HepG2 (cell line): ENCODE data around the gene C11orf68. TPM values are rescaled to one million over a fixed set of nuclear protein-coding genes. Genes with fewer than 3 reads are reported as not detected.

Experiments
- BCLAF1 ChIP-seq: fragments of 450-650 bp; IDR thresholded peaks from 2 replicates; pipeline ENCODE4 v1.6.1; 2017; ENCODE audit warnings: mild to moderate bottlenecking
- BRD4 ChIP-seq: sonication (generic); formaldehyde crosslinking; IDR thresholded peaks from 2 replicates; pipeline ENCODE4 v1.4.0; 2020; ENCODE audit warnings: missing genetic modification reagents
- ELF1 ChIP-seq: sonication (generic); formaldehyde crosslinking; IDR thresholded peaks from 2 replicates; pipeline ENCODE4 v1.4.0; 2020; ENCODE audit warnings: missing genetic modification reagents
- HNRNPL ChIP-seq: fragments of 200-400 bp; formaldehyde crosslinking; IDR thresholded peaks from 2 replicates; pipeline ENCODE4 v1.6.1; 2017; ENCODE audit warnings: mild to moderate bottlenecking, low read depth, low read length
- KLF6 ChIP-seq: IDR thresholded peaks from 2 replicates; pipeline ENCODE4 v1.8.0; 2016; ENCODE audit warnings: missing biosample characterization, missing genetic modification reagents
- NFAT5 ChIP-seq: sonication (generic); formaldehyde crosslinking; IDR thresholded peaks from 2 replicates; pipeline ENCODE4 v1.4.0; 2020; ENCODE audit warnings: missing genetic modification reagents
- SAFB2 ChIP-seq: sonication (generic); formaldehyde crosslinking; IDR thresholded peaks from 2 replicates; pipeline ENCODE4 v1.5.1; 2020; ENCODE audit warnings: missing genetic modification reagents, low read depth, mild to moderate bottlenecking, borderline replicate concordance
- TEAD2 ChIP-seq: sonication (generic); formaldehyde crosslinking; IDR thresholded peaks from 2 replicates; pipeline ENCODE4 v1.9.0; 2021; ENCODE audit warnings: missing genetic modification reagents
- ZBTB10 ChIP-seq: sonication (generic); formaldehyde crosslinking; IDR thresholded peaks from 2 replicates; pipeline ENCODE4 v1.4.0; 2020; ENCODE audit warnings: missing genetic modification reagents, borderline replicate concordance
- ZNF136 ChIP-seq: sonication (generic); formaldehyde crosslinking; IDR thresholded peaks from 2 replicates; pipeline ENCODE4 v1.8.1; 2022; ENCODE audit warnings: low read depth, mild to moderate bottlenecking, moderate library complexity, missing genetic modification reagents
- ZNF280B ChIP-seq: sonication (generic); formaldehyde crosslinking; IDR thresholded peaks from 2 replicates; pipeline ENCODE4 v1.5.0; 2020; ENCODE audit warnings: missing genetic modification reagents, mild to moderate bottlenecking, borderline replicate concordance
- ZNF468 ChIP-seq: sonication (generic); formaldehyde crosslinking; IDR thresholded peaks from 2 replicates; pipeline ENCODE4 v1.8.0; 2022; ENCODE audit warnings: mild to moderate bottlenecking, moderate library complexity, missing genetic modification reagents
- ZNF562 ChIP-seq: sonication (generic); formaldehyde crosslinking; IDR thresholded peaks from 2 replicates; pipeline ENCODE4 v1.8.0; 2022; ENCODE audit warnings: missing genetic modification reagents, borderline replicate concordance
- ZNF691 ChIP-seq: sonication (generic); formaldehyde crosslinking; IDR thresholded peaks from 2 replicates; pipeline ENCODE4 v1.4.0; 2020; ENCODE audit warnings: missing genetic modification reagents, low read depth, mild to moderate bottlenecking, borderline replicate concordance
- polyA plus RNA-seq, 8 experiments: library from polyadenylated mRNA; depleted of rRNA in 3 of 8; stranded (reverse) in 7 of 8; unstranded in 1 of 8; fragments of >200 nt; fragmentation: Illumina TruSeq in 4 of 8; extraction: Trizol in 4 of 8; gene quantifications; 2 replicates each; pipeline versions ENCODE4 v1.2.1 to v1.2.3, GENCODE V29; 2011 to 2016; ENCODE audit warnings: low read depth in 4 of 8, missing spikeins in 1 of 8, mixed read lengths in 1 of 8; ENCODE audit not compliant: insufficient read depth in 1 of 8
- total RNA-seq, 5 experiments: library from RNA; depleted of rRNA; stranded (reverse); fragments of >200 nt; fragmentation: Illumina TruSeq; extraction: Trizol; gene quantifications; 2 replicates each; pipeline ENCODE4 v1.2.3, GENCODE V29; 2016; ENCODE audit warnings: low read depth in 1 of 5

Gene C11orf68
- total and polyA plus RNA-seq, 2 of the 13 experiments (the other 11 are each of a cell fraction or from before 2014, with no cell fraction given) = 8.4 to 28.3 TPM

GRCh38 chr11:65899356-65900124 is 19.3 kb downstream of the C11orf68 start (continued):
- TF ChIP-seq ZBTB10 (0 out of 2 replicates have a peak, but pooled peaks have one; percentile 29), KLF6 (CRISPR knock-in tag) (0 out of 2 replicates have a peak, but pooled peaks have one; percentile 44), ZNF562 (no peak), ZNF691 (no peak), NFAT5 (CRISPR knock-in tag) (no peak; the same call in 1 of the 2 replicates), BRD4 (CRISPR knock-in tag) (0 out of 2 replicates have a peak, but pooled peaks have one; percentile 19), ZNF136 (CRISPR knock-in tag) (no peak), BCLAF1 (no peak), SAFB2 (CRISPR knock-in tag) (no peak), ELF1 (CRISPR knock-in tag) (peak; percentile 29; the same call in 1 of the 2 replicates), TEAD2 (CRISPR knock-in tag) (no peak), ZNF468 (CRISPR knock-in tag) (peak; percentile 58; the same call in 1 of the 2 replicates), ZNF280B (CRISPR knock-in tag) (peak; percentile 82), HNRNPL (peak; percentile 91)
